Hepatic stellate cell (primary cell): ENCODE data around the gene RNF114.
"Not testable (repeated sequence)": the region's sequence is repeated elsewhere in the genome, so short reads cannot be mapped to it uniquely, and the experiment has no call there.

Experiments
- DNase-seq: peaks from one replicate; pipeline ENCODE4 v3.0.0; 2011; ENCODE audit warnings: low spot score

Gene RNF114

GRCh38 chr20:49928411-49929141 lies 7.6 kb upstream of the RNF114 start:
- DNase-seq = peak; percentile 84

DNA sequence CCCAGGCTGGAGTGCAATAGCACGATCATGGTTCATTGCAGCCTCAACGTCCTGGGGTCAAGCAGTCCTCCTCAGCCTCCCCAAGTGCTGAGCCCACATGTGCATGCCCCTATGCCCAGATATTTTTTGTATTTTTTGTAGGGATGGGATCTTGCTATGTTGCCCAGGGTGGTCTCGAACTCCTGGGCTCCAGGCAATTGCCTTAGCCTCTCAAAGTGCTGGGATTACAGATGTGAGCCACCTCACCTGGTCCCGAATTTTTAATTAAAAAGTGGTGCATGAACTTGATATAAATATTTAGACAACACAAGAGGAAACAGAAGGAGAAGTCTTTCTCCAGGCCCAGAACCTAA lies 7.1 kb upstream of the RNF114 start:
- no peak for DNase-seq

DNA sequence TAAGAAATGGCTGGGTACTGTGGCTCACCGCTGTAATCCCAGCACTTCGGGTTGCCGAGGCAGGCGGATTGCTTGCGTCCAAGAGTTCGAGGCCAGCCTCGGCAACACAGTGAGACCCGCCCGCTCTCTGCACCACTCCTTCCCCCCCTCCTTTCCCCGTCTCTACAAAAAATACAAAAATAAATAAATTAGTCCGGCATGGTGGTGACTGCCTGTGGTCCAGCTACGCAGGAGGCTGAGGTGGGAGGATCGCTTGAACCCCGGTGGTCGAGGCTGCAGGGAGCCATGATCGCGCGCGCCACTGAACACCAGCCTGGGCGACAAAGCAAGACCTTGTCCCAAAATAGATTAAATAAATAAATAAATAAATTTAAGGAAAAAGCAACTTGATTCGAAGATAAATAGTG lies 448 bp upstream of the RNF114 start:
- DNase-seq = no peak

- no peak for DNase-seq
These were observed 1.1 kb downstream of the RNF114 start for GRCh38 chr20:49937027-49937929.

DNA sequence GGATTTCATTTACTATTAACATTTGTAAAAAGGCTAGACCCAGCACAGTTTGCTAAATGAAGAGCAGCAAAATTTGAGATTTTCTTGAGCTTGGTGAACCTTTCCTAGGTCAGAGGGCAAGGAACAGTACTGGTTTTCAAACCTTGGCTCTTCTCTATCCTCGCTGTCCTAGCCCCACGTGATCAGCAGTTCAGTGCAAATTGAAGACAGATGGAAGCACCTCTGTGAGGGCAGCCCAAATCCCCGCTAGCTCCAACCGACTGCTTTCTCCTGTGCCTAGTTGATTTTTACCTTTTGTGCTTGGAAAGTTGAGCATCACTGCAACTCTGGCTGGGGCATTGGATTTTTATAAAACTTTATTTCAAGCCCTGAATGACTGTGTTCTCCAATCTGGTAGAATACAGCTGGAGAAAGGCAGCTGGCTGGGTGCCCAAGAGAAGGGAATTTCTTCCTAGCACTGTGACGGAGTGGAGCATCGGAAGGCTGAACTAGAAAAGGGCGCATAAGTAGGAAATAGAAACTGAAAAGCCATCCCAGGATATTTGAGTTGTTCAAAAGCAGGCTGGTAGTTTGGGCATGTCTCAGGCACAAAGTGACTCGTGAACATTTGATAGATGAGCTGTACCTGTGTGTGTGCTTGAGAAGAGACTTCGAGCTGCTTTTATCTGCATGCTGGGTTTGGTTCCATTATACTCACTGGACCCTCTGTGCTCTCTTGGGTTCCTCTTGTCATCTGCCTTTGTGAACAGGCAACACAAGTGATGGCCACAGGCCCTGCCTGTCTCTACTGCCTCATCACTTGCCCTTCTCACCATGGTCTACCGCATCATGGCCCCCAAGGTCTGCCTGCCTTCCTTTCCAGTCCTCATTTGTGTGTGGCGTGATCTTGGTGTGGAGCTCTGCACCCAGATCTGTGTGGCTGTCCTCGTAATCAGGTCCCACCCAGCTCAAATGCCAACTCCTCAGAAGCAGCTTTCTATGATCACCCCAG lies 2.3 kb downstream of the RNF114 start:
- DNase-seq = peak; percentile 33

- DNase-seq = no peak
These were observed 5.3 kb downstream of the RNF114 start for GRCh38 chr20:49941456-49941855.

- DNase-seq = no peak
These were observed 6.1 kb downstream of the RNF114 start for GRCh38 chr20:49942303-49942702.

- no peak for DNase-seq
These were observed 6.7 kb downstream of the RNF114 start for GRCh38 chr20:49942942-49943341.

- no peak for DNase-seq
These were observed 9.1 kb downstream of the RNF114 start for GRCh38 chr20:49945306-49945700.

DNA sequence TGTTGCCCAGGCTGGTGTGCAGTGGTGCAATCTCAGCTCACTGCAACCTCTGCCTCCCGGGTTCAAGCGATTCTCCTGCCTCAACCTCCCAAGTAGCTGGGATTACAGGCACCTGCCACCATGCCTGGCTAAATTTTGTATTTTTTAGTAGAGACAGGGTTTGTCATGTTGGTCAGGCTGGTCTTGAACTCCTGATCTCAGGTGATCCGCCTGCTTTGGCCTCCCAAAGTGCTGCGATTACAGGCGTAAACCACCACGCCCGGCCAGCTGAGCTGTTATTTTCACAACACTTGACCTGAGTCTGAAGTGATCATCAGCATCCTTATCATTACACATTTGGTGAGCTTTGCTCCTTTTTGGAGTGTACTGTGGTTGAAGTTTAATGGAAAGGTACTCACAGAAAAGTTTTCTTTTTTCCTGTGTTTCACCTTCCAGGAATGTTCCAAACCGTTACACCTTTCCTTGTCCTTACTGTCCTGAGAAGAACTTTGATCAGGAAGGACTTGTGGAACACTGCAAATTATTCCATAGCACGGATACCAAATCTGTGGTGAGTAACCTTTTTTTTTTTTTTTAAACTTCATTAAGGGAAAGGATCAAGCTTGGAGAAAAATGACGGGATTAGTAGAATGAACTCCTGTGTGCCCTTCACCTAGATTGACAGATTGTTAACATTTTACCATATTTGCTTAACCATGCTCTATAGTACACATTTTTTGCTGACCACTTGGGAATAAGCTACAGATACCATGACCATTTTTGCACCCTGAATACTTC lies 9.7 kb downstream of the RNF114 start:
- DNase-seq = no peak

GRCh38 chr20:49948178-49948577 lies 12.0 kb downstream of the RNF114 start:
- no peak for DNase-seq

DNA sequence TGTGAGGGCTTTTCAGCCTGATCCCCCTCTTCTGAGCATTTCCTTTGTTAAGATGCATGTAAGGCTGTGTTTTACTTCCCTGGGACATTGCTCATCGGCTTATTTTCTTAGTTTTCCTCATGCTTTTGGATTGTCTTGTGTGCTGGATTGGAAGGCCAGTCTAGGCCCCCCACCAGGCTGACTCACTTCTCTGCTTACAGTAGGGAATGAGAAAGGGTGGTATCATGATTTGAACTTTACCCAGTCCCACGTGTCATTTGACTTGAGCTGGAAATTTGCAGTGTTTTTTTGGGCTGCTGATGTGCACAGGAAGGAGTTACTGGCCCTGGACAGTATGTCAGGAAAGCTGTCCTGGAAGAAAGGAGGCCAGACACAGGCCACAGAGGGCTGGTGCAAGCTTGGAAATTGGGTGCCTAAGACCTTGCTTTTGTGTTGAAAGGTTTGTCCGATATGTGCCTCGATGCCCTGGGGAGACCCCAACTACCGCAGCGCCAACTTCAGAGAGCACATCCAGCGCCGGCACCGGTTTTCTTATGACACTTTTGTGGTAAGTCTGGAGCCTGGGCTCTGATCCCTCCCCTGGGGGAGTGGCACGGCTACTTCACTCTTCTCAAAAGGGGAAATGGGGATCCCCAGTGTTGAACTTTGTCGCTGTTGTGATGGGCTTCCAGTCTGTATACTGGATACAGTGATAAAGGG lies 12.8 kb downstream of the RNF114 start:
- DNase-seq = peak; percentile 93

DNA sequence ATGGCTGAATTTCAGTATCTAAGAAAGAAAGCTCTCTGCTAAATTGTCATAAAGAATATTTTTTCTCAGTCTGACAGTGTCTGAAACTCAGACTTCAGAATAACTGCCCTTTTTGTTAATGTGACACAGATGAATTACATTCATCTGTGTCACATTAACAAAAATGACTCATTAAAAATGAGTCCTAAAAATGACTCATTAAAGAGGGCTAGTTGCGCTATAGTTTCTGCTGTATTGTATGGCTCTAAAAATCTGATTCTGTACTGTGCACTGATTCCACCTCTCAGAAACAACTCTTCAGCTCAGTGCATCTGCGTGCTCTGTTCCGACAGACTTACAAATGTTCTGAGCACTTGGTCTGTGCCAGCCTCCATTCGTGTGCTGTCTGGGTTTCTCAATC lies 15.0 kb downstream of the RNF114 start:
- DNase-seq = peak; percentile 56

DNA sequence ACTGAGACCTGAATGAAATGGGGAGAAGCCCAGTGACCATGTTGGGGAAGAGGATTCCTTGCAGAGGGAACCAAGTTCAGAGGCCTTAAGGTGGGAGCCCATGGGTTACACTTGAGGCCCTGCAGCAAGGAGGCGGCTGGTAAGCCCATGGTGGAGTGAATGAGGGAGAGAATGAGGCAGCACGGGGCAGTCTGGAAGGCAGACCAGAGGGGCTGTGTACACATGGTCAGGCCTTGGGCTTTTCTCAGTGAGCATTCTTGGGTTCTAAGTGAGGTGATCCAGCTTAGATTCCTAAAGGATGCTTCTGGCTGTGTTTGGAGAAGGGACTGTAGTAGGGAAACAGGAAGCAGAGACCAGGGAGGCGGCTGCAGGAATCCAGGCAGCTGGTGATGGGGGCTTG lies 19.0 kb downstream of the RNF114 start:
- DNase-seq = no peak

DNA sequence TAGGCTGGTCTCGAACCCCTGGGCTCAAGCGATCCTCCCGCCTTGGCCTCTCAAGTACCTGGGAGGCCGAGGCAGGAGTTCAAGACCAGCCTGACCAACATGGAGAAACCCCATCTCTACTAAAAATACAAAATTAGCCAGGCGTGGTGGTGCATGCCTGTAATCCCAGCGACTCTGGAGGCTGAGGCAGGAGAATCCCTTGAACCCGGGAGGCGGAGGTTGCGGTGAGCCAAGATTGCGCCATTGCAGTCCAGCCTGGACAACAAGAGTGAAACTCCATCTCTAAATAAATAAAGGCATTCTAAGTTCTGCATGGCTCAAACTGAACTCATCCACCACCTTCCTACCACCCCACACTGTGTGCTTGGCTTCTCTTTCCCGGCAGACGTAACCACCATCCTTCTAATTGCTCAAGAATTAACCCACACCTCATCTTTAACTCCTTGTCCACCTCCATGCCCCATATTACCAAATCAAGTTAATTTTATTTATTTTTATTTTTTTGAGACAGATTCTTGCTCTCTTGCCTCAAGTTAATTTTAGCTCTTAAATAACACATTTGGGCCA lies 19.7 kb downstream of the RNF114 start:
- DNase-seq = not testable (repeated sequence)

- no peak for DNase-seq
These were observed 20.5 kb downstream of the RNF114 start for GRCh38 chr20:49956689-49957088.

DNA sequence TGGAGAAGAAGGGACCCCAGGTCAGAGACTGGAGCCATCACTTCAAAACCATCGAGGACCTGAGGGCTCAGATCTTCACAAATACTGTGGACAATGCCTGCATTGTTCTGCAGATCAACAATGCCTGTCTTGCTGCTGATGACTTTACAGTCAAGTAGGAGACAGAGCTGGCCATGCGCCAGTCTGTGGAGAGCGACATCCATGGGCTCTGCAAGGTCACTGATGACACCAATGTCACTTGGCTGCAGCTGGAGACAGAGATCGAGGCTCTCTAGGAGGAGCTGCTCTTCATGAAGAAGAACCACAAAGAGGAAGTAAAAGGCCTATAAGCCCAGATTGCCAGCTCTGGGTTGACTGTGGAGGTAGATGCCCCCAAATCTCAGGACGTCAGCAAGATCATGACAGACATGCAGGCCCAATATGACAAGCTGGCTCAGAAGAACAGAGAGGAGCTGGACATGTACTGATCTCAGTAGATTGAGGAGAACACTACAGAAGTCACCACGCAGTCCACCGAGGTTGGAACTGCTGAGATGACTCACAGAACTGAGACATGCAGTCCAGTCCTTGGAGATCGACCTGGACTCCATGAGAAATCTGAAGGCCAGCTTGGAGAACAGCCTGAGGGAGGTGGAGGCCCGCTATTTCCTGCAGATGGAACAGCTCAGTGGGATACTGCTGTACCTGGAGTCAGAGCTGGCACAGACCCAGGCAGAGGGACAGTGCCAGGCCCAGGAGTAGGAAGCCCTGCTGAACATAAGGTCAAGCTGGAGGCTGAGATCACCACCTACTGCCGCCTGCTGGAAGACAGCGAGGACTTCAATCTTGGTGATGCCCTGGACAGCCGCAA lies 21.1 kb downstream of the RNF114 start:
- not testable (repeated sequence) for DNase-seq

DNA sequence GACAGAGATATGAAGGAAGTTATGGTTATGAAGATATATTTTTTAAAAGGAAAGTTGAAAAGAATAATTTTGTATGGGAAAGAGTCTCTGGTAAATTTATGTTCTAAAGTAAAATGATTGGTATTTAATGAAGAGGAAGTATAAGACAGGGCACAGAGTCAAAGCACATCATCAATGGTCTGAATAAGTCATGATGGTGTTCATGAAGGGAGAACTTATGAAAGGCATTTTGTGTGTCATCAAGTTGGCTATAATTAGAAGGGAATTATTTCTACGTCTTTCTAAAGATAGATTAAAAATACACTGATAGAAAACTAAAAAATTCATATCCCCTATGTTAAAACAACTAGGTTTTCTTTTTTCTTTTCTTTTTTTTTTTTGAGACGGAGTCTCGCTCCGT lies 25.2 kb downstream of the RNF114 start:
- DNase-seq = no peak

DNA sequence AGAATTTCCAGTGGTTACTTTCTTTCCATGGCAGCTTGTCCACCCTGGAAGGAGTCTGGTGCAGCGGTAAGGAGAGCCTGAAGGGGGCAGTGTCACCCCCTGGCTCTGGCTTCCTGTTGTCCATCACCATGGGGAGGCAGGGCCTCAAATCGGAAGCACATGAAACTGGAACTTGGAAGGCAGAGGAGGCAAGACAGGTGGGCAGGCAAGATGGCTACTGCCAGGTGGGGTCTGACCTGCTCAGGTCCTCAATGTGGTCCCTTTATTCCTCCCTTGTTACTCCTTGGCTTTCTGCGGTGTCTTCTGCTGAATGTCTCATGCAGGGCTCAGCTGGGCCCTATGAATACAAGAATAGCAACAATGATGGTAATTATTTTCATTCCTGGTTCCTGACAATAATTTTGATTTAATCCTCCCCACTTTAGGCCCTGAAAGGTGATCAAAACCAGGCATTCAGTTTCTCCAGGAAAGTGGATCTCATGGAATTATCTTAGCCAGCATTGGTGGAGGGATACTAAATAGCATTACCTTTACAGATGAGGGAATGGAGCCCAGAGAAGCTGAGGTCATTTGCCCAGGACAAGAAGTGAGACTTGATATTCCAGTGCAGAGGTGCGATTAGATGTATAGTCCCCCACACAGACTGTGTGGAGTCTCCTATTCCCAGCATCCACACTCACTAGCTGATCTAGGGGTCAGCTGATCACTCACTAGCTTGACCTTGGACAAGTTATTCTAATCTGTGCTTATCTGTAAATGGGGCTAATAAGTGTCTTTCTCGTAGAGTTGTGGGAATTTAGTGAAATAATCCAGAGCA lies 29.0 kb downstream of the RNF114 start:
- no peak for DNase-seq
